Muscle of leg (tissue), 11 donors: ENCODE measurements around the gene RANBP17. TPM values are rescaled to one million over a fixed set of nuclear protein-coding genes. Genes with fewer than 3 reads are reported as not detected.

ENCODE experiments used
- DNase-seq: peaks from one replicate; pipeline ENCODE4 v3.0.0; 2013
- H3K27ac ChIP-seq: one replicate; pipeline ENCODE4 v1.5.1; 2013; ENCODE audit warnings: mild to moderate bottlenecking, low read length, control low read depth
- H3K27me3 ChIP-seq: one replicate; pipeline ENCODE4 v1.6.1; 2013; ENCODE audit warnings: low read length; ENCODE audit not compliant: control insufficient read depth, insufficient read depth
- H3K36me3 ChIP-seq: one replicate; pipeline ENCODE4 v1.6.1; 2013; ENCODE audit warnings: low read length; ENCODE audit not compliant: control insufficient read depth, insufficient read depth
- H3K4me1 ChIP-seq: one replicate; pipeline ENCODE4 v1.6.1; 2013; ENCODE audit warnings: low read length; ENCODE audit not compliant: control insufficient read depth, insufficient read depth
- H3K4me3 ChIP-seq: one replicate; pipeline ENCODE4 v1.5.1; 2013; ENCODE audit warnings: low read length, control low read depth
- H3K9me3 ChIP-seq: replicated peaks from 2 replicates; pipeline ENCODE4 v1.6.1; 2013; ENCODE audit warnings: low read depth, low read length; ENCODE audit not compliant: control insufficient read depth
- WGBS: methylation state at CpG from one replicate; pipeline ENCODE4 v1.1.5; 2013; ENCODE audit warnings: missing lambda C conversion rate; ENCODE audit not compliant: insufficient coverage; 5-methylcytosine and 5-hydroxymethylcytosine counted together
- polyA plus RNA-seq, 8 donors: library from polyadenylated mRNA; unstranded; fragments of 120-200 nt; gene quantifications; one replicate each; pipeline versions ENCODE4 v1.2.1 to v1.2.3, GENCODE V29; 2013; ENCODE audit warnings: inconsistent platforms in 1 of 8, low replicate concordance in 1 of 8; ENCODE audit not compliant: insufficient read length in 8 of 8, insufficient read depth in 1 of 8
- total RNA-seq: library from RNA; stranded (reverse); fragments of 120-200 nt; gene quantifications from one replicate; pipeline ENCODE4 v1.2.4, GENCODE V29; 2013

RANBP17 gene
- total and polyA plus RNA-seq, 9 donors, result 5.4 to 21.3 (median 8.4) TPM

GRCh38 chr5:171115519-171115918, 253.7 kb downstream of the RANBP17 start:
- Histone ChIP-seq H3K9me3 (peaks cover 2% of the 10 kb centered on the region), H3K36me3 (no peaks in the 10 kb centered on the region), H3K4me1 (no peaks in the 10 kb centered on the region), H3K27ac (no peak overlapping the region), H3K27me3 (no peaks in the 10 kb centered on the region), H3K4me3 (no peak overlapping the region)
- DNase-seq, result no peak
- no CpG with 5 or more reads among the region's 5 CpGs for WGBS

- WGBS, result no CpG with 5 or more reads among the region's 2 CpGs
- peaks cover 2% of the 10 kb centered on the region for H3K9me3 ChIP-seq
- no peak for DNase-seq
- no peaks in the 10 kb centered on the region for H3K4me1 ChIP-seq
- H3K27me3 ChIP-seq, result no peaks in the 10 kb centered on the region
- H3K4me3 ChIP-seq, result no peak overlapping the region
- no peak overlapping the region for H3K27ac ChIP-seq
- H3K36me3 ChIP-seq, result no peaks in the 10 kb centered on the region
Measured at GRCh38 chr5:171116719-171117118, 254.9 kb downstream of the RANBP17 start.

DNA sequence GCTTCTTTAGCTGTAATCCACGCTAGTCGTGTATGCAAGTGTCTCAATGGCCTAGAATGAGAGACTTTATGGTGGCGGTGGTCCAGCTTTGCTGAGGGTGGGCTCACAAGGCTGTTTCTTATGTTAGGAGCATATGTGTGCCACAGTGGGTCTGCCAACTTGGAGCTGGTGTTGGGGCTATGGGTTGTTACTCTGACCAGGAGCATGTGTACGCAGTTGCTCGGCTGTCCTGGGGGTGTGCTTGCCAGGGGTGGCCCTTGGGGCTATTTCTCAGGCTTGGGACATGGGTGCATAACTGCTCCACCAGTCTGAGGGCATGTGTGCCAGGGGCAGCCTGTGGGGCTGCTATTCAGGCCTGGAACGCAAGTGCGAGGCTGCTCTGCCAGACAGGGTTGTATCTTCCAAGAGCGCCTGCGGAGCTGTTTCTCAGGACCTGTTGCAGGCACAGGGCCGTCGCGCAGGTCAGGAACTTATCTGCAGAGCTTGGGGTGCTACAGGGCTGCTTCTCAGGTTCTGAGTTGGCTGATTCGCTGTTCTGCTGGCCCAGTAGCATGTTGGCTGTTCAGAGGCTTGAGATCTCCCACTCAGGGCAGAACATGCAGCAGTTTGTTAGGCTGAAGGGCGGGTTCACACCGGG, 259.3 kb downstream of the RANBP17 start:
- no peak overlapping the region for H3K27ac ChIP-seq
- H3K27me3 ChIP-seq, result no peaks in the 10 kb centered on the region
- no peak overlapping the region for H3K4me3 ChIP-seq
- DNase-seq, result no peak
- peaks cover 2% of the 10 kb centered on the region for H3K36me3 ChIP-seq
- no peaks in the 10 kb centered on the region for H3K4me1 ChIP-seq
- WGBS, result 86% methylated on average over 15 of the region's 15 CpGs
- peaks cover 2% of the 10 kb centered on the region for H3K9me3 ChIP-seq

DNA sequence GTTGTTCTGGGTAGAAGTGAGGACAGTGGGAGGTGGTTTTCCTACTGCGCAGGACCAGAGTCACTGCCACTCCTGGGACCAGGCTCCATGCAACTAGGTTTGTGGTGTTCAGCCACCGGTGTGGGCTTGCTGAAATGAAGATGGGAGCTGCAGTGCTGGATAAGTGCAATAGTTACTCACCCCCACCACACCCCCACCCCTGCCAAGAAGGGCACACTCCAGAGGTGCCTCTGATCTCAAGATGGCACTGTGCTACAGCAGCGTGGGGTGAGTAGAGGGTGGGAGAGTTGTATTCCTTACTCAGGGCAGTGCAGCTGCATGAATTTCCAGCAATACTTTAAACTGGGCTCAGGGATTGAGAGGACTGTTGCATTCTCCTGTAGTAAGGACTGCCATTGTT, 259.8 kb downstream of the RANBP17 start:
- Histone ChIP-seq H3K9me3 (peaks cover 2% of the 10 kb centered on the region), H3K27me3 (no peaks in the 10 kb centered on the region), H3K4me1 (no peaks in the 10 kb centered on the region), H3K36me3 (peaks cover 2% of the 10 kb centered on the region), H3K27ac (no peak overlapping the region), H3K4me3 (no peak overlapping the region)
- DNase-seq, result no peak
- WGBS, result 83% methylated on average over 1 of the region's 3 CpGs

DNA sequence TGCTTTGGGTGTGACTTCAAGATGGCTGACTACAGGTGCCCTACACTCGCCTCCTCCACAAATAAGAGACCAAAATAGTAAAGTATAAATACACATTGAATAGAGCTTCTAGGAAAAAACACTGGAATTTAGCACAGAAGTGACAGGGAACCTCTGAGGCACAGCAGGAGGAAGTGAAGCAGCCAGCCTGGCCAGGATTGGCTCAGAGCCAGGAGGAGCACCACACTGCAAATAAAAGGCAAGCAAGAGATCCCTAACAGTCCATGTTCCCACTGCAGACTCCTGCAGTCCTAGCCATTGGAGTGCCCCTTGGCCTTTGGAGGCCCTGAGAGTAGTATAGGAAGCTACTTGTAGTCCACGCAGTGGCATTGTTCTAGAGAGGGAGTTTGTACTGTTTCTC, 260.6 kb downstream of the RANBP17 start:
- 100% methylated on average over 1 of the region's 2 CpGs for WGBS

DNA sequence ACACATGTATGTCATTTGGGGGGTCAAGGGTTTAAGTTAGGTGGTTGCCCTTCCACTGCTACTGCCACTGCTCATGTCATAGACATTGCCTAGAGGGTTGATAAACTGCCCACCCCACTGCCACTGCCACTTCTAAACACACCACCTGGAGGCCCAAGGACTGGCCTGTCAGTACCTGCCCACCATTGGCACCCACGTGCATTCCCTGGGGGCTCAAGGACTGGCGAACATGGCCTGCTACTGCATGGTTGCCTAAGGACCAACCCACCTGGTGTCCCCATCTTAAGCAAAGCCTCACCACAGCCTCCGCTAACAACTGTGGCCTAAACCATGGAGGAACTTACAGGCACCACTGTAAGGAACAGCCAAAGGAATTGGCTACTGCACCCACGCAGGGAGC, 261.6 kb downstream of the RANBP17 start:
- H3K9me3 ChIP-seq, result peaks cover 2% of the 10 kb centered on the region
- WGBS, result 92% methylated on average over 2 of the region's 4 CpGs
- no peak overlapping the region for H3K4me3 ChIP-seq
- no peak for DNase-seq
- H3K4me1 ChIP-seq, result no peaks in the 10 kb centered on the region
- H3K36me3 ChIP-seq, result peaks cover 2% of the 10 kb centered on the region
- H3K27ac ChIP-seq, result no peak overlapping the region
- H3K27me3 ChIP-seq, result no peaks in the 10 kb centered on the region

More for the DNA sequence above, 260.6 kb downstream of the RANBP17 start:
- H3K4me3 ChIP-seq, result no peak overlapping the region
- no peaks in the 10 kb centered on the region for H3K4me1 ChIP-seq
- DNase-seq, result peak; percentile 11
- H3K36me3 ChIP-seq, result peaks cover 2% of the 10 kb centered on the region
- no peak overlapping the region for H3K27ac ChIP-seq
- H3K9me3 ChIP-seq, result peaks cover 2% of the 10 kb centered on the region
- no peaks in the 10 kb centered on the region for H3K27me3 ChIP-seq

DNA sequence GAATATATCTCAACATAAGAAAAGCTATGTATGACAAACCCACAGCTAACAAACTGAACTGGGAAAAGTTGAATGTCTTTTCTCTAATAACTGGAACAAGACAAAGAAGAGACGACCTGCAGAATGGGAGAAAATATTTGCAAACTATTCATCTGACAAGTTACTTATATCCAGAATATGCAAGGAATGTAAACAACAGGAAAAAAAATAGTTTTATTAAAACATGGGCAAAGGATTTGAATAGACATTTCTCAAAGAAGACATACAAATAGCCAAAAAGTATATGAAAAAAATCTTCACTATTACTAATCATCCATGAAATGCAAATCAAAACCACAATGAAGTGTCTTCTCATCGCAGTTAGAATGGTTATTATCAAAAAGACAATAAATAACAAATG, 265.5 kb downstream of the RANBP17 start:
- H3K36me3 ChIP-seq, result peaks cover 2% of the 10 kb centered on the region
- H3K4me1 ChIP-seq, result no peaks in the 10 kb centered on the region
- H3K27ac ChIP-seq, result no peak overlapping the region
- no peak overlapping the region for H3K4me3 ChIP-seq
- WGBS, result no CpG with 5 or more reads among the region's 2 CpGs
- H3K27me3 ChIP-seq, result no peaks in the 10 kb centered on the region
- no peaks in the 10 kb centered on the region for H3K9me3 ChIP-seq
- no peak for DNase-seq

DNA sequence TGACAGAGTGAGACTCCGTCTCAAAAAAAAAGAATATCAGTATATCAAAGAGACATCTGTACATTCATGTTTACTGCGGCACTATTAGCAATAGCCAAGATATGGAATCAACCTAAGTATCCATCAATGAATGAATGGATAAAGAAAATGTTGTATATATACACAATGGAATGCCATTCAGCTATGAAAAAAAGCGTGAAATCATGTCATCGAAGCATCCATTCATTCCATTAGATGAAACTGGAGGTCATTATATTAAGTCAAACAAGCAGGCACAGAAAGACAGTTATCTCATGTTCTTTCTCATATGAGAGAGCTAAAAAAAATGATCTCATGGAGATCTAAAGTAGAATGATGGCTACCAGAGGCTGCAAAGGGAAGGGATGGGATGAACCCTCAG, 266.3 kb downstream of the RANBP17 start:
- Histone ChIP-seq H3K27ac (no peak overlapping the region), H3K36me3 (no peaks in the 10 kb centered on the region), H3K4me1 (no peaks in the 10 kb centered on the region), H3K4me3 (no peak overlapping the region), H3K27me3 (no peaks in the 10 kb centered on the region), H3K9me3 (no peaks in the 10 kb centered on the region)
- no CpG with 5 or more reads among the region's 4 CpGs for WGBS
- DNase-seq, result no peak

DNA sequence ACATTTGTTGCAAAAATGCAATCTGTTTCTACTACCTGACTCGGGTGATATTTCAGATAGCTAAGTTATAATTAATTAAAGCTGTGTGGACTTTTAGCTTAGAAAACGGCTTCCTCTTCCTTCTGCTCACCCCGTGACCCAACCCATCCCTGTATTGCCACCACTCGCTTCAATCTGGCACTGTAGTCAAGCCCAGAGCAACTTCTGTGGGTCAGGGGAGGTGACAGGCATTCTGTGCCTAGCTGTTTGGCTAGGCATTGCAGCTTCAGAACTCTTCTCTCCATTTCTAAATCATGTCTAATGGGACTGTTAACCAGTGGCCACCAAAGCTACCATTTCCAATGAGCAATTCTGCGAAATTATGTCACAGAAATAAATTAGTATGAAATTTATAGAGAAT, 267.5 kb downstream of the RANBP17 start:
- Histone ChIP-seq H3K4me1 (no peaks in the 10 kb centered on the region), H3K36me3 (no peaks in the 10 kb centered on the region), H3K27me3 (no peaks in the 10 kb centered on the region), H3K9me3 (no peaks in the 10 kb centered on the region), H3K4me3 (no peak overlapping the region), H3K27ac (no peak overlapping the region)
- DNase-seq, result no peak
- WGBS, result no CpG with 5 or more reads among the region's 5 CpGs

GRCh38 chr5:171131497-171131896, 269.7 kb downstream of the RANBP17 start:
- DNase-seq, result no peak
- no peaks in the 10 kb centered on the region for H3K4me1 ChIP-seq
- H3K27ac ChIP-seq, result no peak overlapping the region
- H3K9me3 ChIP-seq, result no peaks in the 10 kb centered on the region
- H3K27me3 ChIP-seq, result no peaks in the 10 kb centered on the region
- no peaks in the 10 kb centered on the region for H3K36me3 ChIP-seq
- H3K4me3 ChIP-seq, result no peak overlapping the region
